Stimulated activated CD8-positive, alpha-beta memory T cell treated with anti-CD3 and anti-CD28 coated beads, Interleukin-2, amount 100 ng/mL, for 48 hours (primary cell): ENCODE measurements around the gene CCDC137.

ENCODE experiments used
- DNase-seq, 2 donors: peaks; one replicate each; pipeline ENCODE4 v3.0.0-alpha.2; 2020; ENCODE audit warnings: low read depth in 2 of 2

Gene CCDC137

GRCh38 chr17:81682565-81683207 is 16.1 kb downstream of the CCDC137 start:
- DNase-seq, result no peak

DNA sequence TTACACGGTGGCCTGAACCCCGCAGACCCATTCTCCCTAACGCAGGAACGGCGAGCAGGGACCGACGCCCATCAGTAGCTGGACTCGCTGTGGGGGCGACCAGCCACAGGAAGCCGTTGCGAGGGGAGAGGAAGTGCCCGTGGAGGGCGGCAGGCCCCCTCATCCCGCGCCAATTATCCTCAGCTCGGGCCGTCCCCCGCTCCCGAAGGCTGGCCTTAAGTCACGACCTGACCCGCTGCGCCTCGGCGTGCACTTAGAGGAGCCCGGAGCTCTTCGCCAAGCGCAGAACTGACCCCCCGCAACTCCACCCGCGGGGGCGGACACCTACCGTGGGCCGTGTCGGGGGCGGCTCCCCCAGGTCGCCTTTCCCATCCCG is 16.7 kb downstream of the CCDC137 start:
- DNase-seq, result no peak

DNA sequence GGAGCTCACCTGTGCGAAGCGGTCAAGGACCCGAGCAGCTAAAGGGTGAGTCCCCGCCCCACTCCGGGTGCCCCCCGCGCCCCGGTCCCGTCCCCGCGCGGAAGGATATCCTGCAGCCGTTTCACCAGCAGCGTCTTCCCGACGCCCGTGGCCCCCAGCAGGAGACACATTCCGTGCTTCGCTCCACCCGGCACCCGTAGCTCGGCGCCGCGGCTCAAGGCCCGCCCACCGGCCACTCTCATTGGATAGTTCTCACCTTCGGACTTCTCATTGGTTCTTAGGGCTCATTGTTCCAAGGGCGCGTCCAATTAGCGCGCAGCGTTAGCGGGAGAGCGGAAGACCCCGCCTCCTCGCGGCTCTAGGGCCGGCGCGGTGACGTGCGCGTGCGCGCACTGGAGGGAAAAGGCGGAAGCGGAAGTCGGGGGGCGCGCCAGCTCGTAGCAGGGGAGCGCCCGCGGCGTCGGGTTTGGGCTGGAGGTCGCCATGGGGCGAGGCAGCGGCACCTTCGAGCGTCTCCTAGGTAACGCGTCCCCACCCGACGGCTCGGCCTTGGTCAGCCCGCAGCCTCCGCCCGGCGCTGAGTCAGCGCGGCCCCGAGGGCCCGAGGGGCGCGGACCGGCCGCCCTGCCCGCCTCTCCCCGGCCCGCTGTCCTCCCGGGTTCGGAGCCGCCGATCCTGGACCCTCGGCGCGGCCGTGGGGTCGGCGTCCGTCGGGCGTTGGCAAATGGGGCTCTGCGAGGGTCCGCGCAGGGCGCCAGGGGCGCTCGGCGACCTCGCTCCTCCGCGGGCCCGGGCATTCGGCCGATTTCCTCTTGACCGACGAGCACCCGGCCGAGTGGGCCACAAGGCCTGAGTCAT is 17.3 kb downstream of the CCDC137 start, which contains the start of the genes ARL16 and HGS:
Gene ARL16 (minus strand): TSS at position 214 of the 858 bp plus-strand sequence. CDS start 44 bp downstream, at position 170.
Gene HGS (plus strand): TSS at position 428 of the 858 bp plus-strand sequence. CDS start 56 bp downstream, at position 484.
- DNase-seq, result peak; percentile 94 to 96

DNA sequence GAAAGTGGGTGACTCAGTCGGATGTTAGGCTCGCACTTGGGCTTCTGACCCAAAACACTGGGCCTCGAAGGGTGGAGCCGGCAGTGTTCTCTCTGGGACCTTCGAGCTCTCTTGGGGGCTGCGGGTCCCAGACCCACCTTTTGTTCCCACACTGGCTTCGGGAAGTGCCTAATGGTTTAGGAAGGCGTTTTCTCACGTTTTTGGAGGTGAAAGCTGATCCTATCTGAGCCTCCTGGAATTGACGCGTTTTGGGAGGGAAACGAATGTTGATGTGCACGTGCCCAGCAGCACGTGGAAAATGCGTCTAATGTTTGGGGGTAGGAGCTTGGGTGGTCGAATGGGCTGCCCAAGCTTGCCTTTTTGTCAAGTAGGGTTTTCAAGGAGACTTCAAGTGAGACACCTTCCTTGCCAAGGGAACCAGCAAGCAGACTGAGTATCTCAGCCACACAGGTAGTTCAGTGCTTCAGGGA is 17.9 kb downstream of the CCDC137 start:
- no peak for DNase-seq

DNA sequence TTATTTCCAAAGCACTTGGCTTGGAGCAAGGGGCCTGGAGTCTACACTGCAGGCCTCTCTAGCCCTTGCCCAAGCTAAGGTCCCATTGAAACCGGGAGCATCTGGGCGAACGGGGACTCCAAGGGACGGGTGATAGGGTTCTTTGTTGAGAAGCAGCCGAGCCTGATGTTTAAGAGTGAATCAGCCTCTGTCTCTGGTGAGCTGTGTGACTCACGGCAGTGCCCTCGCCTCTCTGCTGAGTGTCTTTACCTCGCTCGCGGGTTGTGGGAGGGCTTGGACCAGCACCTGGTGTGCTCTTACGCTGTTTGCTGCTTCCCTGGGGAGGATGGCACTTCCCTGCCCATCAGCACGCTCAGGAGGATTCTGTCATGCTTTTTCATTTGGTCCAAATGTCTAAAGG is 18.6 kb downstream of the CCDC137 start:
- DNase-seq, result peak in 1 of 2 donors; percentile 47

DNA sequence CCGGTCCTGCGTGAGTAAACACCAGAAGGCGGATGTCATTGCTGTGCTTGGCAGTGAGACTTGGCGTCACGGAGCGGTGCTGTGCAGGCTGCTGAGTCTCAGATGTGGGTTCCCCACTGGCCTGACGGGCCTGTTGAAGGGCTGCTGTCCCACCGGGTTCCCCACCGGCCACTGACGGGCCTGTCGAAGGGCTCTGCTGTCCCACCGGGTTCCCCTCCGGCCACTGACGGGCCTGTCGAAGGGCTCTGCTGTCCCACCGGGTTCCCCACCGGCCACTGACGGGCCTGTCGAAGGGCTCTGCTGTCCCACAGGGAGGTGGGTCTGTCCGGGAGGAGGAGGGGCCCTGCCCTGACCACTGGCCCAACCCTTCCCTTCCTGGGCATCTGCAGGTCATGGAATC is 20.1 kb downstream of the CCDC137 start:
- DNase-seq, result no peak

DNA sequence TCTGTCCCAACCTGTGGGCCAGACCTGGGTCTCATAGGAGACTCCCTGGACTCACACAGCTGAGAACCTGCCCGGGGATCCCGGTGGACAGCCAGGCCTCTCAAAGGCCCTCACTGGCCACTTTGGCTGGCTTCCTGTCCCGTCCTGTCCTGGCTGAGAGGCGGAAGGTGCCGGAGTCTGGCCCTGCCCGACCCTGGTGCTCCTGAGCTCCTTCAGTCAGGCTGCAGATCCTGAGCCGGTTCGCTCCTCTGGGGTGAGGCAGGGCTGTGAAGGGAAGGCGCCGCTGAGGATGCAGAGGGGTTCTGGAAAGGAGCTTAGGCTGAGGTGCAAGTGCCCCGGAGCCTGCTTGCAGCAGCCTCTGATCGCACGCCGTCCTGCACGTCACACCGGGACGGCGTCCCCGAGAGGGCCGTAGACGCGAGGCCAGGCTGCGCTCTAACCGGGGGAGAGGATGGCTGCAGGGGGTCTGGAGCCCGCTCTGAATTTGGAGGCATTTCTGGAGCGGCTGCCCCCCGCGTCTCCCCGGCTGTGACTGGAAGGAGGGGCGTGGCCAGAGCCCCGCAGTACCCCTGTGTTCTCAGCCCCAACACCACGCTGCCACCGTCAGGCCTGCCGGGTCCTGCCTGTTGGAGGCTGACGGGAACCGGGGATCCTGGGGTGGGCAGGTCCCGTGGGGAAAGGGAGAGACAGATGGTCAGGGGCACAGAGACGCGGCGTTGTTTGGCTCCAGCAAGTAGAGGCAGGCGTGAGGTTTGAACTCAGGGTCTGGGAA is 21.4 kb downstream of the CCDC137 start:
- no peak for DNase-seq

DNA sequence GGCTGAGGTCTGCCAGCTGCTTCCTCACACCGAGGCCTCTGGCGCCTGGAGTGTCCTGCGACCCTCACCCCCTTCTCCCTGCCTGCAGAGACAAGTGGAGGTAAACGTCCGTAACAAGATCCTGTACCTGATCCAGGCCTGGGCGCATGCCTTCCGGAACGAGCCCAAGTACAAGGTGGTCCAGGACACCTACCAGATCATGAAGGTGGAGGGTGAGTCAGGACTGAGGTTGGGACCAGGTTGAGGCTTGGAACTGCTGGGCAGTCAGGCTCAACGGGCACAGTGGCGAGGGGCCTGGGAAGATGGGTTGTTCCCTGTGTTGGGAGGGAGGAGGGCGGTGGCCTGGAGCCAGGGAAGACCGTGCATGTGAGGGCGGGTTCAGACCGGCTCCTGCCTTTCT is 22.1 kb downstream of the CCDC137 start:
- DNase-seq, result no peak

GRCh38 chr17:81690066-81690465 is 23.5 kb downstream of the CCDC137 start:
- DNase-seq, result no peak

DNA sequence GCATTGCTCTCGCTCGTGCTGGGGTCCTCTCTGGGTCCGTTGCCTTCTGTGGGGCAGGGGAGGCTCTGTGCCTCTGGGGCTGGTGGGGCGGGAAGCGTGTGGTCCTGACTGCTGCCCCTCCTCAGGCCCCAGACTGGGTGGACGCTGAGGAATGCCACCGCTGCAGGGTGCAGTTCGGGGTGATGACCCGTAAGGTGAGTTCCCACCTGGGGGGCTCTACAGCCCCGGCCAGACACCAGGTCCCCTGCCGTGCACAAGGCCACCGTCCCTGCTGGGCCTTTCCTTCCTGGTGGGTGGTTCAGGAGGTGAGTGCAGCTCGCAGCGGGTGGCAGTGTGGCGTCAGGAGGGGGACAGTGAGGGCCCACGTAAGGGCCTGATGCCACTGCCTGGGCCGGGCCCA is 24.0 kb downstream of the CCDC137 start:
- DNase-seq, result no peak

DNA sequence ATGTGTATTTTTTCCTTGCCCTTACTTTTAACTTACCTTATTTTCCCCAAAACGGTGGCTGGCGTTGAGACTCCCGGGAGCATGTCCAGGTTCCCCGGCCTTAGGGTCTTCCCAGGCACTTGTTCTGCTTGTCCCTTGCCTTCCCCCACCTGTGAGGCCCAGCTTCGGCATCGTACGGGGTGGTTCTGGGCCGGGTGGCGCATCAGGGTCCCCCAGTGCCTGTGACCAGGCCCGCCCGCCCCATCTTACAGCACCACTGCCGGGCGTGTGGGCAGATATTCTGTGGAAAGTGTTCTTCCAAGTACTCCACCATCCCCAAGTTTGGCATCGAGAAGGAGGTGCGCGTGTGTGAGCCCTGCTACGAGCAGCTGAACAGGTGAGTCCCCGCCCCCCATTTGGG is 24.7 kb downstream of the CCDC137 start:
- no peak for DNase-seq

GRCh38 chr17:81691608-81692007 is 25.1 kb downstream of the CCDC137 start:
- DNase-seq, result no peak

DNA sequence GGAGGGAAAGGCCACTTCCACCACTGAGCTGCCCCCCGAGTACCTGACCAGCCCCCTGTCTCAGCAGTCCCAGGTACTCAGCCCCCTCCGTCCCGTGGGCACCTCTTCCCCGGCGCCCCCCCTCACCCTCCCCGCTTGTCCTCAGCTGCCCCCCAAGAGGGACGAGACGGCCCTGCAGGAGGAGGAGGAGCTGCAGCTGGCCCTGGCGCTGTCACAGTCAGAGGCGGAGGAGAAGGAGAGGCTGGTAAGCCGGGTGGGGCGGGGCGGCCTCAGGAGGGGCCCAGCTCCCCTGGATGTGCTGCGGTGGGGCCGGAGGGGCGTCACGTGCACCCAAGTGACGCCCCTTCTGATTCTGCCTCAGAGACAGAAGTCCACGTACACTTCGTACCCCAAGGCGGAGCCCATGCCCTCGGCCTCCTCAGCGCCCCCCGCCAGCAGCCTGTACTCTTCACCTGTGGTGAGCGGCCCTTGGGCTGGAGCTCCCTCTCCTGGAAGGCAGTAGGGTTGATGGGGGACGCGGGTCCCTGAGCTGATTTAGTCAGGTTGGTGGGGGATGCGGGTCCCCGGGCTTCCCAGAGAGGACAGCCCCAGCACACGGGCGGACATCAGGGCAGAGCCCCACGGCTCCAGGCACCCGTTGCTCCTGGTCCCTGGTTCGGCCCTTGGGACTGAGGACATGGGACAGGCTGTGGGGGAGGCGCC is 27.1 kb downstream of the CCDC137 start:
- DNase-seq, result no peak

DNA sequence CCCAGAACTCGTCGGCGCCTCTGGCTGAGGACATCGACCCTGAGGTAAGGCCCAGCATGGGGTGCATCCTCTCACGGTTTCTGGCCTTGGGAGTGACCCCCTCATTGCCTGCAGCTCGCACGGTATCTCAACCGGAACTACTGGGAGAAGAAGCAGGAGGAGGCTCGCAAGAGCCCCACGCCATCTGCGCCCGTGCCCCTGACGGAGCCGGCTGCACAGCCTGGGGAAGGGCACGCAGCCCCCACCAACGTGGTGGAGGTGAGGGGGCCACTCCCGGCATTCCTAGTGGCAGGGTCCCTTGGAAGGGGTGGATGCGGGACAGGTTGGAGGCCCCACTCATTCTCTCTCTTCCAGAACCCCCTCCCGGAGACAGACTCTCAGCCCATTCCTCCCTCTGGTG is 28.3 kb downstream of the CCDC137 start:
- no peak for DNase-seq

DNA sequence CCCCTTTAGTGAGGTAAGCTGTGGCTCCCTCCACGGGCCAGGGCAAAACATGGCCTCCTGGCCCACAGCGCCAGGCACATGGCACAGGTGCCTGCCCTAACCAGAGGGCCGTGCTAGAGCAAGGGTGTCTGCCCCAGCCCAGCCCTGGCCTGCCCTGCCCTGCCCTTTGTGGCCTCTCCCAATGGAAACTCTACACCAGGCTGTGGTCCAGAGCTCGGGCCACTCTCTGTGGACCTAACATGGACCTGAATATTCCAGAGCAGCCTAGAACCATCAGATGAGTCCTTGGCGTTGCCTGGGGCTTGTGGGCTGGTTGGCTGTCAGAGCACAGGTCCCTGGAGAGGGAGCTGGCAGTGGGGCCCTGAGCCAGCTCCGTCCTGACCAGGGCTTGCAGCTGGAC is 28.7 kb downstream of the CCDC137 start:
- no peak for DNase-seq

GRCh38 chr17:81695801-81696200 is 29.3 kb downstream of the CCDC137 start:
- DNase-seq, result no peak

DNA sequence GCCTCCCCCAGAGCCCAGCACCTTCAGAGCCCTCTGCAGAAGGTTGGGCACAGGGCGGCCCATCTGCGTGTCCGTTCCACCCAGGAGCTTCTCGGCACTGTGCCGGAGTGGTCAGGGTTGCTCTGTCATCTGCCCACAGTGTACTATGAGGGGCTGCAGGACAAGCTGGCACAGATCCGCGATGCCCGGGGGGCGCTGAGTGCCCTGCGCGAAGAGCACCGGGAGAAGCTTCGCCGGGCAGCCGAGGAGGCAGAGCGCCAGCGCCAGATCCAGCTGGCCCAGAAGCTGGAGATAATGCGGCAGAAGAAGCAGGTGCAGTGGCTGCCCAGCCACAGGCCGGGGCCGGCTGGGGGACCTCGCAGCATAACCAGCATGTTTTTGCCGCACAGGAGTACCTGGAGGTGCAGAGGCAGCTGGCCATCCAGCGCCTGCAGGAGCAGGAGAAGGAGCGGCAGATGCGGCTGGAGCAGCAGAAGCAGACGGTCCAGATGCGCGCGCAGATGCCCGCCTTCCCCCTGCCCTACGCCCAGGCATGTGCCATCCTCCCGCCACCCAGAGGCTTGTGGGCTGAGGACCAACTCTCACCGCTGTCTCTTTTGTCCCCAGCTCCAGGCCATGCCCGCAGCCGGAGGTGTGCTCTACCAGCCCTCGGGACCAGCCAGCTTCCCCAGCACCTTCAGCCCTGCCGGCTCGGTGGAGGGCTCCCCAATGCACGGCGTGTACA is 29.8 kb downstream of the CCDC137 start:
- DNase-seq, result no peak

DNA sequence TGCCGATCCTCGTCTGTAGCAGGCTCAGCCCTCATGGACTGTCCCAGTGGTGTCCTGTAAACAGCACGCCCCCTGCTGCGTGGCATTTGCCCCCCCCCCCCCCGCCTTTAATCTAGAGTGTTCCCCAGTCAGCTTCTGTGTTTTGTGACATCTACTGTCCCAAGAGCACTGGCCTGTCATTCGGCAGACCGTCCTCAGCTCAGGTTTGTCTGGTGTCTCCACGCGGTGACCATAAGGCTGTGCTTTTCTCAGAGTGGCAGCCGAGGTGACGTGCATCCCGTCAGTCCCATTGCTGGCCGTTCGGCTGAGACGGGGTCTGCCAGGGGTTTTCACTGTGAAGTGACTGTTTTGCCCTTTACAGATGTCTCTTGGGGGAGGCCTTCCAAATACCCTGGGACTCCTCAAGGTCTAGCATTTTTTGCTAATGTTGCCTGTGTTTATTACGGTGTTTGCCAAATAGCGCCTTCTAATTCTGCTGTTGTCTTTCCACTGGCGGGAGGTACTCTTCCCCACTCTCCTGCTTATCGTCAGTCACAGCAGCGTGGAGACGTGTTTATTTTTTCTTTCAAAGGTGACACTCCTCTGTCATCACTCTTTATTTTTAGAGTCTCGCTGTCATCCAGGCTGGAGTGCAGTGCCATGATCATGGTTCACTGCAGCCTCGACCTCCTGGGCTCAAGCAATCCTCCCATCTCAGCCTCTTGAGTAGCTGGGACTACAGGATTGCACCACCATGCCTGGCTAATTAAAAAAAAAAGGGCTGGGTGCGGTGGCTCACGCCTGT is 30.9 kb downstream of the CCDC137 start:
- no peak for DNase-seq

DNA sequence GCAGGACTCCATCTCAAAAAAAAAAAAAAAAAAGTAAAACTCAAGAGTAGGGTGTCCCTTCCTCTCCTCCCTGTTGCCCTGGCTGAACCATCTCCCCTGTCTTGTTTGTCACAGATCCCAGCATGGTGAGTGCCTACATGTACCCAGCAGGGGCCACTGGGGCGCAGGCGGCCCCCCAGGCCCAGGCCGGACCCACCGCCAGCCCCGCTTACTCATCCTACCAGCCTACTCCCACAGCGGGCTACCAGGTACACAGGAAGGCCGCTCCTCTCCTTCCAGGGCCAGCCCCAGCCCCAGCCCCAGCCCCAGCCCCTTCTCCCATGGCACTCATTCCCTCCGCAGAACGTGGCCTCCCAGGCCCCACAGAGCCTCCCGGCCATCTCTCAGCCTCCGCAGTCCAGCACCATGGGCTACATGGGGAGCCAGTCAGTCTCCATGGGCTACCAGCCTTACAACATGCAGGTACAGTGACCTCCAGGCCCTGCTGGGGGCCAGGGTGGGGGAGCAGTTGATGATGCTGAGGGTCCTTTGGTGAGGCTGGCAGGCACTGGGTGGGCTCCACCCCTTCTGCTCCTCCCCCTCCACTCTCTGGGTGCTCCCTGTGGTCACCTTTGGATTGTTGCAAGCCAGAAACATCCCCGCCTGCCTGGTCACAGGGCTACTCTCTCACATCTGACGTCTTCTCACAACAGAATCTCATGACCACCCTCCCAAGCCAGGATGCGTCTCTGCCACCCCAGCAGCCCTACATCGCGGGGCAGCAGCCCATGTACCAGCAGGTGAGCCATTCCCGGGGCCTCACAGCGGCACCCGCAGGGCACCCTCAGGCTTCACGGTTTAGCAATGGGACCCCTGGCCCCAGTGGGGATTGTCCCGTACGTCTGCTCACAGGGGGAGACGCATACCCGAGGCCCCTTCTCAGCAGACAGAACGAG is 34.1 kb downstream of the CCDC137 start:
- DNase-seq, result no peak
